Activated T-cell treated with anti-CD3 and anti-CD28 coated beads, Interleukin-2, amount 50 U/mL, for 24 hours (primary cell): Measurements from ENCODE around the gene ZPR1.
"Not testable (repeated sequence)": the region's sequence is repeated elsewhere in the genome, so short reads cannot be mapped to it uniquely, and the experiment has no call there.

ENCODE experiments used
- DNase-seq: peaks from one replicate; pipeline ENCODE4 v3.0.0-alpha.2; 2020
- H3K27ac Mint-ChIP-seq: 2 replicates; pipeline ENCODE4 v1.8.0; 2020; ENCODE audit warnings: mild to moderate bottlenecking, mixed read lengths
- H3K27me3 Mint-ChIP-seq: 2 replicates; pipeline ENCODE4 v1.8.0; 2020; ENCODE audit warnings: mixed read lengths
- H3K36me3 Mint-ChIP-seq: 2 replicates; pipeline ENCODE4 v1.8.0; 2020; ENCODE audit warnings: low read depth, mixed read lengths
- H3K4me1 Mint-ChIP-seq: 2 replicates; pipeline ENCODE4 v1.8.0; 2020; ENCODE audit warnings: low read depth, mixed read lengths
- H3K4me3 Mint-ChIP-seq: 2 replicates; pipeline ENCODE4 v1.8.0; 2020; ENCODE audit warnings: mild to moderate bottlenecking, moderate library complexity, mixed read lengths
- H3K9me3 Mint-ChIP-seq: 2 replicates; pipeline ENCODE4 v1.8.0; 2020; ENCODE audit warnings: mixed read lengths

ZPR1 gene

GRCh38 chr11:116811194-116811593, 23.4 kb upstream of the ZPR1 start:
- H3K4me3 Mint-ChIP-seq: no peak overlapping the region
- H3K9me3 Mint-ChIP-seq: no peaks in the 10 kb centered on the region
- no peak overlapping the region for H3K27ac Mint-ChIP-seq
- no peaks in the 10 kb centered on the region for H3K27me3 Mint-ChIP-seq
- H3K4me1 Mint-ChIP-seq: no peaks in the 10 kb centered on the region
- DNase-seq: no peak
- no peaks in the 10 kb centered on the region for H3K36me3 Mint-ChIP-seq

GRCh38 chr11:116808262-116809175, 20.7 kb upstream of the ZPR1 start:
- Mint-ChIP-seq H3K4me1 (no peaks in the 10 kb centered on the region), H3K36me3 (no peaks in the 10 kb centered on the region), H3K27ac (no peak overlapping the region), H3K9me3 (no peaks in the 10 kb centered on the region), H3K27me3 (no peaks in the 10 kb centered on the region), H3K4me3 (no peak overlapping the region)
- DNase-seq: no peak

GRCh38 chr11:116807601-116808261, 19.9 kb upstream of the ZPR1 start:
- Mint-ChIP-seq H3K4me3 (no peak overlapping the region), H3K9me3 (no peaks in the 10 kb centered on the region), H3K27me3 (no peaks in the 10 kb centered on the region), H3K27ac (no peak overlapping the region), H3K36me3 (no peaks in the 10 kb centered on the region), H3K4me1 (no peaks in the 10 kb centered on the region)
- no peak for DNase-seq

GRCh38 chr11:116804001-116804400, 16.2 kb upstream of the ZPR1 start:
- Mint-ChIP-seq H3K27me3 (peaks cover 9% of the 10 kb centered on the region), H3K27ac (no peak overlapping the region), H3K4me1 (no peaks in the 10 kb centered on the region), H3K4me3 (no peak overlapping the region), H3K9me3 (no peaks in the 10 kb centered on the region), H3K36me3 (no peaks in the 10 kb centered on the region)
- no peak for DNase-seq

DNA sequence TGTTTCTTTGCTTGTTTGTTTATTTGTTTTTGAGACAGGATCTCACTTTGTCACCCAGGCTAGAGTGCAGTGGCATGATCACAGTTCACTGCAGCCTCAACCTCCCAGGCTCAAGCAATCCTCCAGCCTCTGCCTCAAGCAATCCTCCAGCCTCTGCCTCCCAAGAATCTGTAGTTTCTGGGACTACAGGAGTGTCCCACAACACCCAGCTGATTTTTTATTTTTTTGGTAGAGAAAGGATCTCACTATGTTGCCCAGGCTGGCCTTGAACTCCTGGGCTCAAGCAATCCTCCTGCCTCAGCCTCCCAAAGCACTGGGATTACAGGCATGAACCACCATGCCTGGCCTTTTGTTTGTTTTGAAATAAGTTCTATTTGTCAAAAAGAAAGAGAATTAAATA, 13.8 kb upstream of the ZPR1 start:
- H3K4me3 Mint-ChIP-seq, DNase-seq, H3K36me3 Mint-ChIP-seq, H3K27ac Mint-ChIP-seq, H3K4me1 Mint-ChIP-seq, H3K27me3 Mint-ChIP-seq, H3K9me3 Mint-ChIP-seq: not testable (repeated sequence)

DNA sequence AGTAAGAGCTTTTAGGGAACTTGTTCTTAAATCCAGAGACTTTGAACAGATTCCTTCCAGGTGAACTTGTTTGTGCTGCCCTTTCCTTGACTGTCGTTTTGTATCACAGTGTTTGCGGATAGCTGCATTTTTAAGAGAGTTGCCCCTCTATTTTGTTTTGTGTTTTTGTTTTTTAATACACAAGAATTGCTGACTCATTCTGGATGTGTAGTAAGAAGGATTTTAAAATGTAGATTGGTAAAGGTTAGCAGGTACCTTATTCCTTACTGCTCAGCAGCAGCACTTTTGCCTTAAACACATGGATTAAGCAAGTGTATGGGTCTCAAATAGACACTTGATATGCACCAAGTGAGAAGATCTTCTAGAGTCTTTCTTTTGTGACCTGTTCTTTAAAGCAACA, 12.8 kb upstream of the ZPR1 start:
- H3K9me3 Mint-ChIP-seq: no peaks in the 10 kb centered on the region
- no peak for DNase-seq
- peaks cover 5% of the 10 kb centered on the region for H3K4me1 Mint-ChIP-seq
- no peak overlapping the region for H3K27ac Mint-ChIP-seq
- peaks cover 9% of the 10 kb centered on the region for H3K27me3 Mint-ChIP-seq
- H3K4me3 Mint-ChIP-seq: no peak overlapping the region
- no peaks in the 10 kb centered on the region for H3K36me3 Mint-ChIP-seq

DNA sequence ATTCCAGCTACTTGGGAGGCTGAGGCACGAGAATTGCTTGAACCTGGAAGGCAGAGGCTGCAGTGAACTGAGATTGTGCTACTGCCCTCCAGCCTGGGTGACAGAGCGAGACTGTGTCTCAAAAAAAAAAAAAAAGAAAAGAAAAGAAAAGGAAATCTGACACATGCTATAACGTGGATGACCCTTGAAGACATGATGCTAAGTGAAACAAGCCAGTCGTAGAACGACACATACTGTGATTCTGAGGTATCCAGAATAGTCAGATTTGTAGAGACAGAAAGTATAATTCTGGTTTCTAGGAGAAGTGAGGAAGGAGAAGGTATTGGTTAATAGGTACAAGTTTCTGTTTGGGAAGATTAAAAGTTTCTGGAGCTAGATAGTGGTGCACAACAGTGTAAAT, 10.5 kb upstream of the ZPR1 start:
- Mint-ChIP-seq H3K27me3 (peaks cover 9% of the 10 kb centered on the region), H3K9me3 (no peaks in the 10 kb centered on the region), H3K27ac (no peak overlapping the region), H3K4me1 (peaks cover 5% of the 10 kb centered on the region), H3K36me3 (no peaks in the 10 kb centered on the region), H3K4me3 (no peak overlapping the region)
- DNase-seq: no peak

GRCh38 chr11:116797816-116798215, 10.0 kb upstream of the ZPR1 start:
- H3K27ac Mint-ChIP-seq: no peak overlapping the region
- no peak overlapping the region for H3K4me3 Mint-ChIP-seq
- no peaks in the 10 kb centered on the region for H3K9me3 Mint-ChIP-seq
- H3K4me1 Mint-ChIP-seq: peaks cover 8% of the 10 kb centered on the region
- H3K36me3 Mint-ChIP-seq: no peaks in the 10 kb centered on the region
- DNase-seq: no peak
- peaks cover 9% of the 10 kb centered on the region for H3K27me3 Mint-ChIP-seq

DNA sequence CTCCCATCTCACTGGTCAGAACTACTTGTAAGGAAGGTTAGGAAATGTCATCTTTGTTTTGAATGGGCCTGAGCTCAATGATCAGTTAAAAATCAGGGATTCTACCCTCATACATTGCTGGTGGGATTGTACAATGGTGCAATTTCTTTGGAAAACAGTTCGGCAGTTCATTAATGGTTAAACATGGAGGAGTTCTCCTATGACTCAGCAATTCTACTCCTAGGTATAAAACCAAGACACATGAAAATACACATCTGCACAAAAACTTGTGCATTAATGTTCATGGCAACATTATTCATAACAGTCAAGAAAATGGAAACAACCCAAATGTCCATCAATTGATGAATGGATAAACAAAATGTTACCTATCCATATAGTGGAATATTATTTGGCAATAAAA, 8.7 kb upstream of the ZPR1 start:
- H3K4me3 Mint-ChIP-seq: no peak overlapping the region

DNA sequence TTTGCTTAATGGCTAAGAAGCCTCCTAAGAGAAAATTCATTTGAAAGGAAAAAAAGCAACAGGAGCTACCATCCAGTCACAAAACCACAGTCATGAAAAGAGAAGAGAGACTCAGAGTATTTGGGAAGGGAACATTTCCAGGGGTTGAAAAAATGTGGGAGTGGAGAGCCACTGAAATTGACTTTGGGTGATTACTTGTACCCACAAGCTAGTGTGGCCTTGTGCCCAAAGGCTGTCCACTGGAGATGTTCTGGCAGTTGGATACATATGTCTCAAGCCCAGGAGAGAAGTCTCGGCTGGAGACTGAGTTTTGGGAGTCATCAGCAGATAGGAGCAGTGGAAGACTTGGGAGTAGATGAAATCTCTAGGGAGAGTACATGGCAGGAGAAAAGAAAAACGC, 7.0 kb upstream of the ZPR1 start:
- Mint-ChIP-seq H3K9me3 (no peaks in the 10 kb centered on the region), H3K27ac (no peak overlapping the region), H3K36me3 (no peaks in the 10 kb centered on the region), H3K4me3 (no peak overlapping the region), H3K4me1 (peaks cover 16% of the 10 kb centered on the region), H3K27me3 (peaks cover 3% of the 10 kb centered on the region)
- no peak for DNase-seq

More for the DNA sequence above, 8.7 kb upstream of the ZPR1 start:
- Mint-ChIP-seq H3K9me3 (no peaks in the 10 kb centered on the region), H3K36me3 (no peaks in the 10 kb centered on the region), H3K4me1 (peaks cover 8% of the 10 kb centered on the region), H3K27ac (no peak overlapping the region), H3K27me3 (peaks cover 9% of the 10 kb centered on the region)
- DNase-seq: no peak

DNA sequence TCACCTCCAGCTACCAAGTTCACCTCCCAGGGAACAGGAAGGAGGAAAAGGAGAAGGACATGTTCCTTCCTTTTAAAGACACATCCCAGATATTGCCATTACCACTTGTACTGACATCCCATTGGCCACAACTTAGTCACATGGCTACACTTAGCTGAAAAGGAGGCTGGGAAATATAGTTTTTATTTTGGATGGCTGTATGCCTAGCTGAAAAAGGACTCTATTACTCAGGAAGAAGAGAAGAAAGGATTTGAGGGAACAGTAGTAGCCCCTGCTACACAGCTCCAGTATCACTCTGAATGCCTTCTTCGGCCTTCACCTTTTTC, 5.9 kb upstream of the ZPR1 start:
- Mint-ChIP-seq H3K27ac (no peak overlapping the region), H3K4me1 (peaks cover 15% of the 10 kb centered on the region), H3K36me3 (no peaks in the 10 kb centered on the region), H3K27me3 (no peaks in the 10 kb centered on the region), H3K9me3 (no peaks in the 10 kb centered on the region), H3K4me3 (no peak overlapping the region)
- no peak for DNase-seq

DNA sequence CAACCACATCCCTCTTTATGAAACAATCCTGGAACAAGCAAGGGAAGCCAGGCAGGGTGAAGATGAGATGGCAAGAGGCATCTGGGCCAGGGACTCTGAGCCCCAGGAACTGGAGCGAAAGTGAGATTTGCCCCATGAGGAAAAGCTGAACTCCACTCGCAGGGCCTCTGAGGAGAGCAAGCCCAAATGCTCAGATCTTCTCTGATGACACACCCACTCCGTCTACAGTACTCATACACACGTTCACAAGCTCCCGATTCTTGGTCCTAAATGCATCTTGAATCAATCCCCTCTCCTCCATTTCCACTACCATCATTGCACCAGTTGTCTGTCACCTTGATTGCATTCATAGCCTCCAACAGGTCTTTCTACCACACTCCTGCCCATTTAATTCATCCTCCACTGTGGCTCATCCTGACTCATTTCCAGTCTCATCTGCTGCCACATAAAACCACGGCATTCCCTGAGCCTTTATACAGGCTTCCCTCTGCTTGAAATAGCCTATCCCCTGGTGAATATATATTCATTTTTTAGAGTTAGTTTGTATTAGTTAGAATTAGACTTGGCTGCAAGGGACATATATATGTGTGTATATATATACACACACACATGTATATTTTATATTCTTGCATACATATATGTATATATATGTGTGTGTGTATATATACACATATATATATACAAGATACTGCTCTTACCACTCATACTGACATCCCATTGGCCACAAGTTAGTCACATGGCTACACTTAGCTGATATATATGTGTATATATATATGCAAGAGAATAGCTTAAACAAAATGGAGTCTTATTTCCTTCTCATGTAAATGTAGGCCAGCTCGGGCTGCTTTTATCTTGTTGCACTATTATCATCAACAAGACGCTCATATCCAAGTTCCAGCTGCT, 5.3 kb upstream of the ZPR1 start:
- no peaks in the 10 kb centered on the region for H3K9me3 Mint-ChIP-seq
- no peaks in the 10 kb centered on the region for H3K36me3 Mint-ChIP-seq
- H3K4me1 Mint-ChIP-seq: peaks cover 18% of the 10 kb centered on the region
- DNase-seq: no peak
- no peaks in the 10 kb centered on the region for H3K27me3 Mint-ChIP-seq
- H3K4me3 Mint-ChIP-seq: no peak overlapping the region
- no peak overlapping the region for H3K27ac Mint-ChIP-seq

DNA sequence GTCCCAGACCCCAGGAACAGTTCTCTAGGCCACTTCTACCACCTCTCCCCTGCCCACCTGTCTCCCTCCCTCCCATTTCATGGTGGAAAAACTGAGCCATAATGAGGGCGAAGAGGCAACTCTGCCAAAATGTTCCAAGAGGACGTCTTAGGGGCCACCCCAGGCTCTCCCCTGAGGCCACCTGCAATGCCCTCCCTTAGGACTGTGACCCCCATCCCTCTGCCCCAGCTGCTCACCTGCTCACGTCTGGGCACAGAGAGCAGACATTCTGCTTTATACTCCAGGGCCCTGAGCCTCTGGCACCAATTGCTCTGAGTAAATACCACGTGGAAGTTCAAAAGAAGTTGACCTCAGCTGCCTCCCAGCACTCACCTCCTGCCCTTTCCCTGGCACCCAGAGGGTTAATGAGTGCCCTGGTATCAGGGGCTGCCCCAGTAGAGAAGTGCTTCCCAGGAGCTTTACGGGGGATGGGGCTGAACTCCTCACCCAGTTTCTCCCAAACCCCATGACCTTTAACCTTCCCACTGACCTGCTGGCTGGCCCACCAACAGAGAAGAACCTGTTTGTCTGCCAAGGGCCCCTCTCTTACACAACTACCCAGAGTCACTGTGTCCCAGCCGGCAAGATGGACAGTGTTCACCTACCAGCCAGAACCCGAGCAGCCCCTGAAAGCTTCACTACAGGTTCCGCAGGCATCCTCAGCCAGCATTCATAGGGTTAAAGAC, 4.5 kb upstream of the ZPR1 start:
- Mint-ChIP-seq H3K9me3 (no peaks in the 10 kb centered on the region), H3K27ac (no peak overlapping the region), H3K27me3 (no peaks in the 10 kb centered on the region), H3K36me3 (peaks cover 4% of the 10 kb centered on the region), H3K4me3 (no peak overlapping the region), H3K4me1 (peaks cover 21% of the 10 kb centered on the region)
- no peak for DNase-seq

GRCh38 chr11:116791813-116792143, 4.0 kb upstream of the ZPR1 start, which contains the start of gene APOA5:
TSS of gene APOA5 (minus strand) at chr11:116791879. CDS start at chr11:116791860, 19 bp downstream.
- DNase-seq: no peak
- Mint-ChIP-seq H3K9me3 (no peaks in the 10 kb centered on the region), H3K27ac (no peak within 1 kb of the TSS), H3K27me3 (no peaks in the 10 kb centered on the region), H3K4me1 (peaks cover 25% of the 10 kb centered on the region), H3K36me3 (peaks cover 9% of the 10 kb centered on the region), H3K4me3 (no peak within 1 kb of the TSS)
